Stimulated activated CD8-positive, alpha-beta memory T cell treated with anti-CD3 and anti-CD28 coated beads, Interleukin-2, amount 100 ng/mL, for 48 hours (primary cell): ENCODE measurements around the gene ANKRD52.
A peak's percentile ranks its signal among the peaks of the same experiment; 100 is the strongest.
"Not testable (repeated sequence)": the region's sequence is repeated elsewhere in the genome, so short reads cannot be mapped to it uniquely, and the experiment has no call there.

Source experiments
- DNase-seq, 2 donors: peaks; one replicate each; pipeline ENCODE4 v3.0.0-alpha.2; 2020; ENCODE audit warnings: low read depth in 2 of 2

Gene ANKRD52

GRCh38 chr12:56272468-56272867 lies 14.3 kb upstream of the ANKRD52 start:
- not testable (repeated sequence) for DNase-seq

- no peak for DNase-seq
Measured at GRCh38 chr12:56271031-56271430, 12.8 kb upstream of the ANKRD52 start.

DNA sequence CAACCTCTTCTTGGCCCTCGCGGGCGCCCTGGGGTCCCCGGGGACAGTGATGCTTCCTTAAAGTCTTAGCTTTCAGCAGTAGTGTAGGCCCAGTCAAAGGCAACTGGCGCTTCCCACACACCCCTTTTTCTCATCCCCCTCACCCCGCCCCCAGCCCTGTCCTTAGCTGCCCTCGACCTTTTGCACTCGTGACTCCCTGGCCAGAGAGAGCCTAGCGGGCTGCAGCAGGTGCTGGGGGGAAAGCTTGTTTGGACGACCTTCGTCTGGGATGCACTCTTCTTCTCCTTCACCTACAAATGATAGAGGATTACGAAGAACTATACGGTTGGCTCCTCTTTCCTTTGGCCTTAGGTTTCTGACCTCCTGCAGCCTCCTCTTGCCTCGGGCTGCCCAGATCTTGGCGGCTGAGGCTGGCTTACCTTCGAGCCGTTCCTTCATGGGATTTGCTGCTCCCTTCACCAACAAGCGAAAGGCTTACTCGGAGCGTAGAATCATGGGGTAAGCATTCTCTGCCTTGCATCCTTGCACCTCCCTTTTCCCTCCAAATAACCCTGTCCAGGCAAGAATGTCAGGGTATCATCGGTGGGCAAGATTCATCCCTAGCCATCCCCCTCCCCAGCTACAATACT lies 9.4 kb upstream of the ANKRD52 start:
- no peak for DNase-seq

DNA sequence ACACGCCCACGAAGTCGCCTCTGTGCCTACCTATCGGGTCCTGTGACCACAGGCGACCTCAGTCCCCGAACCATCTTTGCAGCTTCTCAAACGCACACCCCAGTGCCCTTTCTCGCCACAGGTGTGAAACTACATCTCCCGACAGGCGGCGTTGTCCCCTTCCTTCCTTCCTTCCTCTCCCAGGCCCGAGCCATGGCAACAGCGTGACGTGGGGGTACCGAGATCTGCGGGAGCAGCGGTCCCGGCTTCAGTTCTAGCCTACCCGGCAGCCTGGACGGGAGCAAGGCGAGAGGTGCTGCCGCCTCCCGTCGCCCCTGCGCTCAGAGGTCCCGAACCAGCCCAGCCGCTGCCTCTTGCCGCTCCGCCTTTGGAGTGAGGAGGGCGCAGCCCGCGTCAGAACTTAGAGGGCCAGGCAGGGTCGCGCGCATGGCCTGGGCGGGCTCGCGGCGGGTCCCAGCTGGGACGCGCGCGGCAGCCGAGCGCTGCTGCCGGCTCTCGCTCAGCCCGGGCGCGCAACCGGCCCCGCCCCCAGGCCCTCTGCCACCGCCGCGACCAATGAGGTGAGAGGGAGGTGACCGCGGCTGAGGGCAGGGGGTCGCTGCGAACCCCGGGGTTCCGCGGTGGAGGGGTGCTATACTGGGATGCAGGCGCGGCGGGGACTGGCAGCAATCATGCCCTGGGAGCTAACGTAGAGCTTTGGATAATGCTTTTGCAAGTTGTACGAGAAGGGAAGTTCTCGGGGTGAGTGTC lies 8.7 kb upstream of the ANKRD52 start, which contains the start of gene COQ10A:
Gene COQ10A (plus strand): TSS at position 250 of the 750 bp plus-strand sequence. CDS start 177 bp downstream, at position 427.
- DNase-seq = peak; percentile 79 to 84

- not testable (repeated sequence) for DNase-seq
Measured at GRCh38 chr12:56266068-56266692, 8.0 kb upstream of the ANKRD52 start.

DNA sequence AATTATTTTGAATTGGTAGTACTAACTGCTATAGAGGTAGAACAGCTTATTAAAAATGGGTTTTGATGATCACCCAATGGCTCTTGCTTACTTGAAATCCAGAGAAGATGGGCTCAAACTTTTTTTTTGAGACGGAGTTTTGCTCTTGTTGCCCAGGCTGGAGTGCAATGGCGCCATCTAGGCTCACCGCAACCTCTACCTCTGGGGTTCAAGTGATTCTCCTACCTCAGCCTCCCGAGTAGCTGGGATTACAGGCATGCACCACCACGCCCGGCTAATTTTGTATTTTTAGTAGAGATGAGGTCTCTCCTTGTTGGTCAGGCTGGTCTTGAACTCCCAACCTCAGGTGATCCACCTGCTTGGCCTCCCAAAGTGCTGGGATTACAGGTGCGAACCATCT lies 4.8 kb upstream of the ANKRD52 start:
- not testable (repeated sequence) for DNase-seq

DNA sequence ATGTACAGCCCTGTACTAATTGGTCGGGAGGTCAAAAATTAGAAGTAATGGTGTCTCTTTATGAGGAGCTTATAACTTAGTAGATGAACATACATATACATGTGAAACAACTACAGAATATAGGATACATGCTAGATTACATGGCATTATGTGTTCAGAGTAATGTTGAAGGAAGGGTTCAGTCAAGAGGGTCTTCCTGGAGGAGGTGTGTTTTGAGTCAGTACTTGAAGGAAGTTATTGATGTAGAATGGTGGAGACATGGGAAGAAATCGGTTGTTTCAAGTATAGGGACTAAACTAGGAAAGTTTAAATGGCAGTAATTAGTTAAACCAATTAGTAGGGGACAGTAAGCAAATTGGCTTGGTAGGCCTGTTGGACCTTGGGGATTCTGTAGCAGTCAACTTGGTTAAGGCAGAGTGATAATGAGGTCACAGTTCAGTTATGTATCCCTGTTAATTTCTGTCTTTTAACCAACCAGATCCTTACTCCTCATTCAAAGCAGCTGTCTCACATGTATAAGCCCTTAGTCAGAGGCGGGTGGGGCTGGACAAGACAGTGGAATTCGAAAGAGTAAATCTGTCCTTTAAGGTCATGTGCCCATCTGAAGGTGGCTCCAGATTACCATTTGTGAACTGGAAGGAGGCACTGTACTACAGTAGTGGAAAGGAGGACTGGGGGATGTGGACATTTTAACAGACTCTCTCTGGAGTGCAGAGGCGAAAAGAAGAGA lies 3.5 kb upstream of the ANKRD52 start:
- DNase-seq = no peak

- DNase-seq = no peak
Measured at GRCh38 chr12:56260921-56261320, 2.7 kb upstream of the ANKRD52 start.

- DNase-seq = no peak
Measured at GRCh38 chr12:56260380-56260779, 2.2 kb upstream of the ANKRD52 start.

GRCh38 chr12:56258820-56259183 lies 618 bp upstream of the ANKRD52 start:
- DNase-seq = no peak

- no peak for DNase-seq
Measured at GRCh38 chr12:56257491-56258067, 605 bp downstream of the ANKRD52 start.

- DNase-seq = no peak
Measured at GRCh38 chr12:56257071-56257470, 1.1 kb downstream of the ANKRD52 start.

DNA sequence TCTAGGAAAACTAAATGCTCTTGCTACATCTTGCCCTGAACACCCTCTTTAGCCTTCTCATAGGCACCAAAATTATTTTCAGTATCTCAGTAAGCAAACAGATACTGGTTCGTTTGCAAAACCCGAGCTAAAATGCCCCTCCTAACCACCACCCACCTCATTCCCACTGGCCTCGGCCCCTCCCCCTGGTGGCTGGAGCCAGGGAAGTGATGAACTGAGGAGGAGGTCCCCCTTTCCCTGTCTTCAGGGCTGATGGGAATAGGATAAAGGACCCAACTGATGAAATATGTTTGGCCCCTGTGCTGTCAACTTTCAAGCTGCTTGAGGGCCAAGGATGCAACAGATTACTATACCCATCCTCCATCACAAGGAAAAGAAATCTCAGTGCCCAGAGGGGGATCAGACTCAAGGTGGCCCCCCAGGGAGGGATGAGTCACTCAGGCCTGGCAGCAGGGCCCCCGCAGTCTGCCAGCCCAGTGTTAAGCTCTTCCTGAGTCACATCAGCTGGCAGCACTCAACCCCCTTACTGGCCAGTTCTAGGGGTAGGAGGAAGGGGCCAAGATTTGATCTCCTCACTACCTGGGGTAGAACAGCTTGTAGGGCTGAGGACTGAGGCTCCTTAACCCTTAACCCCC lies 1.7 kb downstream of the ANKRD52 start:
- no peak for DNase-seq

- DNase-seq = no peak
Measured at GRCh38 chr12:56255671-56256070, 2.5 kb downstream of the ANKRD52 start.

- no peak for DNase-seq
Measured at GRCh38 chr12:56253091-56253490, 5.1 kb downstream of the ANKRD52 start.

GRCh38 chr12:56252649-56253048 lies 5.5 kb downstream of the ANKRD52 start:
- DNase-seq = no peak

GRCh38 chr12:56248711-56249110 lies 9.5 kb downstream of the ANKRD52 start:
- DNase-seq = no peak

- no peak for DNase-seq
Measured at GRCh38 chr12:56247923-56248322, 10.3 kb downstream of the ANKRD52 start.

GRCh38 chr12:56244494-56244893 lies 13.7 kb downstream of the ANKRD52 start:
- DNase-seq = no peak

- DNase-seq = no peak
Measured at GRCh38 chr12:56243731-56244181, 14.4 kb downstream of the ANKRD52 start.

DNA sequence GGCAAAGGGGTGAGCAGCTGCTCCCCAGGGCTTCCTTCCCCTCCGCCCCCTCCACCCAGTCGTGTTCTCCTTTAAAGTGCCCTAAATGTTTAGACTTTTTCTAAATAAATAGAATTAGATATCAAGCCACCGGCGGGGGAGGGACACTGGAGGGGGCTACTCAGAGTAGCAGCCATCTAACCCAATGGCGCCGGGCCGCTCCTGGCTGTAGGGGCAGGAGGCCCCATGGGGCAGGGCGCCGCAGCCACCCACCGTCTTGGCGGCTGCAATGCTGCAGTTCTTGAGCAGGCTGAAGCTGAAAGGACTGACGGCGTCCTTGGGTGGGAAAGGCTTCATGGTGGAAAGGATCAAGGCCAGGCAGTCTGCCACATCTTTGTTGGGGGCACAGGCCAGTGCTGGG lies 15.2 kb downstream of the ANKRD52 start:
- DNase-seq = no peak
